Measurements from ENCODE around the gene TPRN.

Gene TPRN

DNA sequence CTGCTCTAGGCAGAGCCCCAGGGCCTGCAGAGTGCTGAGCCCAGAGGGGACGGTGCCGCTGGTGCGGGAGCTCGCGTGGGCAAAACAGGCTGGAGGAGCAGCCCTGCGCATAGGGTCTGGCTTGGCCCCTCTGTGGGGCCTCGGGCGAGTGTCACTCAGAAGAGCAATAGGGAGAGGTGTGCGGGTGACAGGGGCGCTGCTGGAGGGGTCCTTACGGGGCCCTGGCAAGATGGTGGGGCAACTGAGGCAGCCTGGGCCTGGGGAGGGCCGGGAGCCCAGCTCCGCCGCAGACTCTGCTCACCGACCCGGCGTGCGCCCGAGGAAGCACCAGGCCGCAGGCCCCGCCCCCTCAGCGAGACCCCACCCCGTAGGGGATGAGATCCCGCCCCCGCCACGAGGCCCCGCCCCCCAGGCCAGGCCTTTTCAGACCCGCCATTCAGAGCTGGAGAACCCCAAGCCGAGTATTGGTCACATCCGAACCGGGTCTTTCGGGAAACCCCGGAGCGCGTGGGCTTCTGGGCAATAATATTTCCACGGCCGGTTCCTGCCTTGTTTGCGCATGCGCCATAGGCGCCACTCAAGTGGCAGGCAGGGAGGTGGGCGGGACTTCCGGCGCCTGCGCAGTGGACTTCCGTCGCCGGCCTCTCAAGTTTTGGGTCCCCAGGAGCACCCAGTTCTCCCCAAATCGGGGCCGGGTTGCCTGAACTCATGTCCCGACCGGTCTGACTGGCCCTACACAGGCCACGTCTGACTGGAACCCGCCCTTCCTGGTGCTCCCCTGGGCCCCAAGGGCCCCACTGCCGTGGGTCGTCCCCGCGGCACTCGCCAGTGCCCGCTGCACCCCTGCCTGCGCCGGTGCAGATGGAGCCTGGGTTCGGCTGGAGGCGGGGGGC lies 22.8 kb upstream of the TPRN start:
- DNase-seq = peak; percentile 95 to 99 (median 97)

- no peak for DNase-seq
Observed at GRCh38 chr9:137222190-137223077, 21.9 kb upstream of the TPRN start, which contains the start of gene RNF208. TSS of gene RNF208 (minus strand) at chr9:137222240. CDS start at chr9:137221212, 1,028 bp downstream.

- DNase-seq = no peak
Observed at GRCh38 chr9:137221506-137222111, 21.1 kb upstream of the TPRN start.

DNA sequence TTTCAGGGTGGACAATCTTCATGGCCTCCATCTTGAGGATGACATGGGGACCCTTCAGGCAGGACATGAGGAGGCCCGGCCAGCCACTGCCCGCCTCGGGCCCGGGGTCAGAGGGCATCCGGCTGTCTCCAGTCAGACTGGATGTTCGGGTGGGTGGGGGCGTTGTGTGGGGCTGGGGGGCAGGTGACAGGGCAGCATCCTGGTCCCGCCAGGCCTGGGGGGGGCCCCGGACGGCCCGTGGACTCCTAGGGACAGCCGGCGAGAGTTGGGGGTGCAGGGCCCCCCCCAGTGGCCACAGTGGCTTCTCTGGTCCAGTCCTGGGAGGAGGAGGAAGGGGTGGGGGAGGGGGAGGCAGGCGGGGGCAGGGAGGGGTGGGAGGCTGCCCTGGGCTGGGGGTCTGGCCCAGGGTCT lies 20.6 kb upstream of the TPRN start:
- no peak for DNase-seq

- no peak for DNase-seq
Observed at GRCh38 chr9:137220317-137221094, 20.0 kb upstream of the TPRN start.

- no peak for DNase-seq
Observed at GRCh38 chr9:137219757-137220316, 19.3 kb upstream of the TPRN start.

DNA sequence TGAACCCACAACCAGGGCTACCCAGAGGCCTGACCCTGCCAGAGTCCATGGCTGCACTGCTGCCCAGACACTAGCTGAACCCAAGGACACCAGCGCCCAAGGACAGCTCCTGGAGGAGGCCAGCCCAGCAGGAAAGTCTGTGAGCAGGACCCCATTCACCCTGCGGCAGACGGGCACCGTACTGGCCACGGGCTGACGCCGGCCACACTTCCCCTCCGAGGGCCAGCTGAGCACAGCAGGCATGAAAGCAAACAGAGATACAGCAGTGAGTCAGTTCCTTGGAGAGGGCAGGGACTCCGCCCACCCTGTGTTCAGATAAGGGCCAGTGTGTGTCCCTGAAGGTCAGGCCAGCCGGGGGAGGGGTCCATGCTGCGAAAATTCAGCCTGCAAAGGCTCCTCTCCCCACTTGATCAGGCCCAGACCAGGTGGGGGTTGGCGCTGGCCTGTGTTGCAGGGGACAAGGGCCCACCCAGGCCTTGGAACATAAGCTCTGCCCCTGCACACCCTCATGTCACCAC lies 18.3 kb upstream of the TPRN start:
- DNase-seq = no peak

DNA sequence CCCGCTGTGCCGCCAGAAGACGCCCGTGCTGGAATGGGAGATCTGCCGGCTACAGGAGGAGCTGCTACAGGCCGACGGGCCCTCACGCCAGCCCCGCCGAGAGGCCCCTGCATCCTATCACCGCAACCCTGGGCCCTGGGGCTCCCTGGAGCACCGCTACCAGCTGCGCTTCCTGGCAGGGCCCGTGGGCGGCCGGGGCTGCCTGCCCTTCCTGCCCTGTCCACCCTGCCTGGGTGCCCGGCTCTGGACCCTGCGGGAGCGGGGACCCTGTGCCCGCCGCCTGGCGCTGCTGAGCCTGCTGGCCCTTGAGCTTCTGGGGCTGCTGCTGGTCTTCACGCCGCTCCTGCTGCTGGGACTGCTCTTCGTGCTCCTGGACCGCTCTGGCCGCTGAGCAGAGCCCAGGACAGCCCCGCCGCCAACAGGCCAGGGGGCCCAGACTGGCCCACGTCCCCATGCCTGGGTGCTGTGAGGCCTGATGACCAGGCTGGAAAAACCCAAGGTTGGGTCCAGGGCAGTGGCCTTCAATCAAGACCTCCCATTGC lies 17.7 kb upstream of the TPRN start:
- no peak for DNase-seq

- no peak for DNase-seq
Observed at GRCh38 chr9:137217276-137218211, 17.0 kb upstream of the TPRN start.

DNA sequence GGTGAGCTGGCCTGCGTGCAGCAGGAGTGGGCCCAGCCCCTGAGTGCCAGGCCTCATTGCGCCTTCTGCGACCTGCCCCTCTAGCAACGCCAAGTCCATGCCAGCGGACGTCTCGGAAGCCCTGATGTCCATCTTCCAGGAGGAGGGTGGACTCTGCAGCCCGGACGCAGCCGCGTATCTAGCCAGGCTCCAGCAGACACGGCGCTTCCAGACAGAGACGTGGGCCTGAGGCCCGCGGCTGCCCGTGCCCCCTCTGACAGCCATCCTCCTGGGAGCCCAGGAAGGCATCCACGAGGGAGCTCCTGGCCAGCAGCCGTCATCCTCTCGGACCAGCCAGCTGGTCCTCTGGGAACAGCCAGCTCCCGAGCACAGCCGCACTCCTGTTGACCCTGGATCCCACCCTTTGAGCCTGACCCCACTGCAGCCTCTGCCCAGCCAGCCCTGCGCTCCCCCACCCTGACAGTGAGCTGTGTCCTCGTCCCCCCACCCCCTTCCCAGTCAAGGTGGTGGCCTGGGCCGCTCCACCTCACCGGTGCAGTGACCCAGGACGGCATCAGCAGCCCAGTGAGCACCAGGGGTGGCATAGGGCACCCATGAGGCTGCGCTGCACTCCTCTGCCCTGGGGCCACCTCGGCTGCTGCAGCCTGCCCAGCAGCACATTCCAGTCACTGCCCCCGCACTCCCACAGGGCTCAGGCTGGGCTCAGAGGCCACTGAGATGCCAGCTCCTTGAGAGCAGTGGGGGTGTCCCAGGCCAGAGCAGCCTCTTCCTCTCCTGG lies 15.8 kb upstream of the TPRN start:
- DNase-seq = no peak

GRCh38 chr9:137215196-137215986 lies 14.8 kb upstream of the TPRN start:
- DNase-seq = no peak

GRCh38 chr9:137214620-137215019 lies 14.1 kb upstream of the TPRN start:
- DNase-seq = no peak

- no peak for DNase-seq
Observed at GRCh38 chr9:137213160-137214060, 12.9 kb upstream of the TPRN start.

- DNase-seq = no peak
Observed at GRCh38 chr9:137212520-137212919, 12.0 kb upstream of the TPRN start.

- no peak for DNase-seq
Observed at GRCh38 chr9:137211532-137211931, 11.0 kb upstream of the TPRN start.

- no peak for DNase-seq
Observed at GRCh38 chr9:137206602-137207001, 6.1 kb upstream of the TPRN start.

Measured in T-helper 1 cell (primary cell).